GM10248 (cell line): ENCODE measurements around the gene RPL27.
"Not testable (repeated sequence)": the region's sequence is repeated elsewhere in the genome, so short reads cannot be mapped to it uniquely, and the experiment has no call there.

Experiments
- CTCF ChIA-PET: fragments of 300-600 bp; sonication (Branson Sonifier 250); formaldehyde crosslinking; extraction: SDS; loops from one replicate; lab custom pipeline; 2021; ENCODE audit warnings: antibody characterized with exemption; lab: Yijun Ruan, JAX
- POLR2A ChIA-PET: fragments of 350-650 bp; sonication (Branson Sonifier 250); formaldehyde crosslinking; extraction: SDS; loops from one replicate; lab custom pipeline; 2020; ENCODE audit warnings: antibody characterized with exemption; lab: Yijun Ruan, JAX
- DNase-seq: peaks from one replicate; pipeline ENCODE4 v3.0.0; 2012; ENCODE audit errors: extremely low spot score
- CTCF ChIP-seq: IDR thresholded peaks from 2 replicates; pipeline ENCODE4 v1.5.1; 2012; ENCODE audit warnings: mild to moderate bottlenecking, low read depth; ENCODE audit errors: extremely low read depth, missing control alignments, control extremely low read depth

Gene RPL27

GRCh38 chr17:42992872-42993271, 5.3 kb upstream of the RPL27 start:
- CTCF ChIA-PET, result interaction anchor here (1.6 kb wide), 1 partner anchor 31 kb away, joined by 4 read pairs; no protein-coding TSS in a partner anchor
- TF ChIP-seq CTCF, result no peak
- POLR2A ChIA-PET, result interaction anchor here (0.6 kb wide), 2 partner anchors 9 to 299 kb away, joined by 3 read pairs; no protein-coding TSS in a partner anchor
- DNase-seq, result no peak

- POLR2A ChIA-PET, DNase-seq: not testable (repeated sequence)
- CTCF ChIA-PET, result interaction anchor here (1.0 to 1.6 kb wide), 2 partner anchors 10 to 30 kb away, joined by 4 to 5 read pairs; no protein-coding TSS in a partner anchor
These were observed 4.3 kb upstream of the RPL27 start for GRCh38 chr17:42993913-42994312.

- no peak for TF ChIP-seq CTCF
- no peak for DNase-seq
- CTCF ChIA-PET, result interaction anchor here (0.7 to 4.0 kb wide), 32 partner anchors 9 to 487 kb away, joined by 3 to 76 read pairs (median 4); partner anchors contain the start of genes AOC2, DHX8, IFI35 and PSME3
- POLR2A ChIA-PET, result interaction anchor here (0.5 to 2.0 kb wide), 20 partner anchors 9 to 949 kb away, joined by 3 to 19 read pairs (median 4); partner anchors contain the start of genes DHX8, IFI35, NBR1 and RUNDC1
These were observed 732 bp upstream of the RPL27 start for GRCh38 chr17:42997390-42997983.

- TF ChIP-seq CTCF, result no peak
- DNase-seq, result no peak
- POLR2A ChIA-PET, result interaction anchor here (1.3 to 2.0 kb wide), 4 partner anchors 26 to 362 kb away, joined by 3 to 15 read pairs (median 8); no protein-coding TSS in a partner anchor
- CTCF ChIA-PET, result interaction anchor here (1.3 to 4.0 kb wide), 7 partner anchors 8 to 237 kb away, joined by 3 to 76 read pairs (median 4); partner anchors contain the start of genes IFI35 and VPS25
These were observed 845 bp downstream of the RPL27 start for GRCh38 chr17:42999003-42999525.

- CTCF ChIA-PET, result interaction anchor here (1.0 to 1.3 kb wide), 3 partner anchors 10 to 13 kb away, joined by 3 read pairs; no protein-coding TSS in a partner anchor
- DNase-seq, POLR2A ChIA-PET: not testable (repeated sequence)
These were observed 2.7 kb downstream of the RPL27 start for GRCh38 chr17:43000894-43001293.

- DNase-seq, result no peak
- POLR2A ChIA-PET, result no interaction called here
- CTCF ChIA-PET, result no interaction called here
These were observed 5.4 kb downstream of the RPL27 start for GRCh38 chr17:43003542-43004172.

More at GRCh38 chr17:43003542-43004172, 5.4 kb downstream of the RPL27 start:
- no peak for TF ChIP-seq CTCF
